Measurements from ENCODE around the gene BMPR2. TPM values are rescaled to one million over a fixed set of nuclear protein-coding genes. Genes with fewer than 3 reads are reported as not detected.

BMPR2 gene
- total and polyA plus RNA-seq, 2 of the 4 experiments (the other 2 are of a cell fraction): 17.0 to 30.1 TPM

DNA sequence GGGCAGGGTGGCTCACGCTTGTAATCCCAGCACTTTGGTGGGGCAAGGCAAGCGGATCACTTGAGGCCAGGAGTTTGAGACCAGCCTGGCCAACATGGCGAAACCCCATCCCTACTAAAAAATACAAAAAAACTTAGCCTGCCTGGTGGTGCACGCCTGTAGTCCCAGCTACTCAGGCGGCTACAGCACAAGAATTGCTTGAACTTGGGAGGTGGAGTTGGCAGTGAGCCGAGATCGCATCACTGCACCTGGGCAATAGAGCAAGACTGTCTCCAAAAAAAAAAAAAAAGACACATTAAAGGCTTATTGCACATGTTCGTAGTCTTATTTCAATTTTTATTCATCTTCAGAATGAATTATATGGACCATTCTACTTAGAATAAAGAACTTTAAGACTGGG lies 110.2 kb downstream of the BMPR2 start:
- Histone ChIP-seq H3K4me1 (ENCODE audit: control insufficient read depth, insufficient read depth, low read length) (peaks cover 2% of the 10 kb centered on the region; the same call in 1 of the 2 replicates), H2BK120ac (ENCODE audit: low read depth, low read length) (no peak overlapping the region), H3K4me2 (ENCODE audit: low read depth, low read length) (no peak overlapping the region), H4K91ac (ENCODE audit: insufficient read depth, low read depth, low read length) (no peak overlapping the region), H3K23ac (ENCODE audit: low read depth, low read length) (no peak overlapping the region), H2AK5ac (ENCODE audit: low read depth, low read length) (no peak overlapping the region), H3K27ac (ENCODE audit: insufficient read depth, low read length) (no peak overlapping the region), H3K27me3 (ENCODE audit: control insufficient read depth, insufficient read depth, low read length) (no peaks in the 10 kb centered on the region), H3K9me3 (ENCODE audit: control insufficient read depth, insufficient read depth, low read length) (no peaks in the 10 kb centered on the region), H2AFZ (replicated peaks; ENCODE audit: low read length, poor library complexity) (no peak overlapping the region), H3K36me3 (ENCODE audit: control insufficient read depth, insufficient read depth, low read length) (peaks cover 2% of the 10 kb centered on the region; the same call in 1 of the 2 replicates), H3K56ac (ENCODE audit: extremely low read depth, insufficient read depth, low read length) (no peak overlapping the region), H3K18ac (ENCODE audit: low read depth, low read length) (no peak overlapping the region), H4K8ac (ENCODE audit: low read depth in 2 of 2, low read length in 2 of 2) (no peak overlapping the region), H3K4ac (ENCODE audit: low read depth, low read length) (no peak overlapping the region), H2BK20ac (ENCODE audit: low read depth, low read length) (no peak overlapping the region), H4K20me1 (ENCODE audit: insufficient read depth, low read length) (no peaks in the 10 kb centered on the region), H3K9ac (ENCODE audit: low read depth, low read length) (no peak overlapping the region), H3K4me3 (ENCODE audit: insufficient read depth, low read depth, low read length) (no peak overlapping the region), H3K14ac (replicated peaks; ENCODE audit: low read depth, low read length) (no peak overlapping the region), H2AK9ac (replicated peaks; ENCODE audit: low read depth, low read length, poor library complexity) (no peak overlapping the region), H2BK15ac (ENCODE audit: low read depth, low read length) (no peak overlapping the region), H4K5ac (ENCODE audit: low read depth, low read length) (no peak overlapping the region), H2BK5ac (ENCODE audit: low read depth, low read length, poor library complexity, severe bottlenecking) (no peak overlapping the region), H3K9me1 (ENCODE audit: insufficient read depth, low read length) (peaks cover 2% of the 10 kb centered on the region; the same call in 1 of the 2 replicates), H3K79me1 (ENCODE audit: low read depth in 1 of 2, low read length in 2 of 2) (peaks cover 17 to 46% of the 10 kb centered on the region in 2 experiments; a peak in 3 of 4 replicates)
- ChIA-PET POLR2A (ENCODE audit: unreplicated experiment) (no interaction called here), CTCF (interaction anchor here (0.6 to 0.7 kb wide), 2 partner anchors 158 to 1706 kb away, joined by 3 read pairs; no protein-coding TSS in a partner anchor)
- ATAC-seq (ENCODE audit: low read depth) (no peak), DNase-seq (no peak)
- WGBS, 2 experiments (ENCODE audit: extremely low coverage in 2 of 2, insufficient read length in 1 of 2): no CpG with 5 or more reads among the region's 8 CpGs
- TF ChIP-seq BHLHE40 (IDR thresholded peaks at IDR 0.05; ENCODE audit: low read depth, low read length) (no peak), RCOR1 (IDR thresholded peaks at IDR 0.05; ENCODE audit: insufficient replicate concordance, low read length) (no peak), POLR2A (IDR thresholded peaks at IDR 0.05; ENCODE audit: low read depth, low read length) (no peak)
- TF ChIP-seq, protein P1, sequence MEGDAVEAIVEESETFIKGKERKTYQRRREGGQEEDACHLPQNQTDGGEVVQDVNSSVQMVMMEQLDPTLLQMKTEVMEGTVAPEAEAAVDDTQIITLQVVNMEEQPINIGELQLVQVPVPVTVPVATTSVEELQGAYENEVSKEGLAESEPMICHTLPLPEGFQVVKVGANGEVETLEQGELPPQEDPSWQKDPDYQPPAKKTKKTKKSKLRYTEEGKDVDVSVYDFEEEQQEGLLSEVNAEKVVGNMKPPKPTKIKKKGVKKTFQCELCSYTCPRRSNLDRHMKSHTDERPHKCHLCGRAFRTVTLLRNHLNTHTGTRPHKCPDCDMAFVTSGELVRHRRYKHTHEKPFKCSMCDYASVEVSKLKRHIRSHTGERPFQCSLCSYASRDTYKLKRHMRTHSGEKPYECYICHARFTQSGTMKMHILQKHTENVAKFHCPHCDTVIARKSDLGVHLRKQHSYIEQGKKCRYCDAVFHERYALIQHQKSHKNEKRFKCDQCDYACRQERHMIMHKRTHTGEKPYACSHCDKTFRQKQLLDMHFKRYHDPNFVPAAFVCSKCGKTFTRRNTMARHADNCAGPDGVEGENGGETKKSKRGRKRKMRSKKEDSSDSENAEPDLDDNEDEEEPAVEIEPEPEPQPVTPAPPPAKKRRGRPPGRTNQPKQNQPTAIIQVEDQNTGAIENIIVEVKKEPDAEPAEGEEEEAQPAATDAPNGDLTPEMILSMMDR (conservative IDR thresholded peaks at IDR 0.05; ENCODE audit: low read depth, low read length): no peak
- intact Hi-C loops (cut with micrococcal nuclease) (no loop called here), dilution Hi-C loops (cut with HindIII; ENCODE audit: low sequenced_read_pairs, unreplicated experiment) (no loop called here), in situ Hi-C loops (cut with MboI; ENCODE audit: low sequenced_read_pairs) (no loop called here)
- no TSS peak for BruUV-seq (replicated peaks)
